H1 (cell line): ENCODE results near the gene CAPZB. TPM values are rescaled to one million over a fixed set of nuclear protein-coding genes. Genes with fewer than 3 reads are reported as not detected.

ENCODE experiments used
- KDM5A ChIP-seq: fragments of 200-600 bp; IDR thresholded peaks from 2 replicates; pipeline ENCODE4 v1.7.1; 2012; ENCODE audit warnings: mild to moderate bottlenecking, low read length, inconsistent platforms, mixed read lengths
- NRF1 ChIP-seq: IDR thresholded peaks from 2 replicates; pipeline ENCODE4 v1.6.1; 2011; ENCODE audit warnings: mild to moderate bottlenecking, low read depth, low read length, improper control_type of control experiment
- RXRA ChIP-seq: IDR thresholded peaks from 2 replicates; pipeline ENCODE4 v1.6.1; 2011; ENCODE audit warnings: low read depth, mild to moderate bottlenecking, low read length, moderate library complexity; ENCODE audit not compliant: insufficient read depth
- ZNF274 ChIP-seq: IDR thresholded peaks from 2 replicates; pipeline ENCODE4 v1.7.0; 2012; ENCODE audit warnings: low read length, borderline replicate concordance; ENCODE audit errors: extremely low read depth
- polyA plus RNA-seq, 7 experiments: library from polyadenylated mRNA; depleted of rRNA in 3 of 7; stranded (reverse) in 5 of 7; unstranded in 2 of 7; fragments of >200 nt in 5 of 7; fragments of 200-250 nt in 2 of 7; gene quantifications; 1 replicate in 5 of 7; 2 replicates in 1 of 7; 4 replicates in 1 of 7; pipeline versions ENCODE4 v1.2.1 to v1.2.3, GENCODE V29; 2011 to 2013; ENCODE audit warnings: missing spikeins in 2 of 7, mixed read lengths in 2 of 7
- total RNA-seq: library from RNA; stranded (reverse); fragmentation: NEBNext Ultra II Directional; extraction: Animal tissue kit (Norgen Biotek cat#: 25700); gene quantifications from 2 replicates; pipeline ENCODE4 v1.2.1, GENCODE V29; 2021

CAPZB gene
- total and polyA plus RNA-seq, 2 of the 8 experiments (the other 6 are each of a cell fraction or from before 2014, with no cell fraction given): 162 to 371 TPM

DNA sequence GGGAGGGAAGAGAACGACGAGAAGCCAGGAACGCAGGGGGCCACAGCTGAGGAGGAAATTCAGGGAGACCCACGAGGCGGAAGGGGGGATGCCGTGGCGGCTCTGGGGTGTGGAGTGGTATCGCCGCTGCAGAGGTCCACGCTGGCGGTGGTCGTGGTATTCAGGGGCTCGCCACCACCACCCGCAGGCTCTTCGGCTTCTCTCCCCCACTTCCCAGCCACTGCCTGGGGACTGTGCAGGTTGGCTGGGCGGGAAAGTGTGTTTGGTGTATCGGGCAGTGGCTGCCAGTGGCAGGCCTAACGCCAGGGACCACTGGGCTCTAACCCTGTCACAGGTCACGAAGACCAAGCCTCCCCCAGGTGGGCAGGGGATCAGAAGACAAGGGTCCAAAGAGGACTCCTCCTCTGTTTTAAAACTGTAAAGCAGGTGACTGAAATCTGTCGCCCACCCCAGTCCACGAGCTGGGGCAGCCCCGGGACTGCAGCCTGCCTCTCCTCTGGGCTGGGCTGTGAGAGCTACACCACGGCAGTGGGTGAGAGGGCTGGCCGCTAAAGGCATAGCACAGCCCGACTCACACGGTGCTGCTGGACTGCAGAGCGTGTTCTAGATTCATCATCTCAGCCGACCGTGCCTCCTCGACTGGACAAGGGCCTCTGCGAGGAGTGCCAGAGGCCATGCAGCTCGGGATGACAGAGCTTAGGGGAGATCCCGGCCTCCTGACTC lies 142.3 kb downstream of the CAPZB start (continued):
- no peak for TF ChIP-seq NRF1
- no peak for TF ChIP-seq KDM5A
- no peak for TF ChIP-seq RXRA
- no peak for TF ChIP-seq ZNF274
